ENCODE results near the gene SPO11.

SPO11 gene

DNA sequence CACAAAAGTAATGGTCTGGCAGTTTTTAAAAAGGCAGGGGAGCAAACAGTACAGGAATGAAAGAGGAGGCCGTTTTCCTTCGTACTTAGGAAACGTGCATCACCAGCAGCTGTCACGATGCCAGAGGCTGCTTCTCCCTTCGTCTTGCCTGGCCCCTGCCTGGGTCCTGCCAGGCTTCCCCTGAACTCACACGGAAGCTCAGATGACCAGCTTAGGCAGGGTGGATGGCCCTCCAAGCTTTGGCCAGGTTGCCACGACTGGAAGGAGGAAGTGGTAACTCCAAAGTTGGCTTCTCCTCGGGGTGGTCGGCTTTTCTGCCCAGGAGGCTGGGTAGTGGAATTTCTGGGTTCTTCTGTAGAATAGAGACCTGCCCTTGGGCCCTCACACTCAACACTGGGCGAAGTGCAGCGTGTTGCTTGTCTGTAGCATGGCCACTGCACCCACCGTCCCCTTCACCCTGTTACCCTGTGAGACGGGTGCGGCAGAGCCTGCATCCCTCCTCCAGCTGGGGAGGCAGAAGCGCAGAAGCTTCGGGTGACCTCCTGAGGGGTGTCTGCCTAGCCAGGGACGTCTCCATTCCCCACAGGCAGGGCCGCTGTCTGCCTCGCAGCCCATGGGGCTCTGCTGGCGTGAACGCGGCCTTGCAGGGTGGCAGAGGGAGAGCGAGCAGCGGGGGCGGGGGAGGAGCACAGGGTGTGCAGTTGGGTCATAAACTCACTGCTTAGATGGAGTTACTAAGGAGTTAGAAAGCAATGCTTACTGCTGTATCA is 43.2 kb downstream of the SPO11 start:
- H3K27ac ChIP-seq, result no peak overlapping the region
- TF ChIP-seq ZFX (IDR thresholded peaks at IDR 0.05; ENCODE audit: borderline replicate concordance), result no peak
- TF ChIP-seq, protein P1, sequence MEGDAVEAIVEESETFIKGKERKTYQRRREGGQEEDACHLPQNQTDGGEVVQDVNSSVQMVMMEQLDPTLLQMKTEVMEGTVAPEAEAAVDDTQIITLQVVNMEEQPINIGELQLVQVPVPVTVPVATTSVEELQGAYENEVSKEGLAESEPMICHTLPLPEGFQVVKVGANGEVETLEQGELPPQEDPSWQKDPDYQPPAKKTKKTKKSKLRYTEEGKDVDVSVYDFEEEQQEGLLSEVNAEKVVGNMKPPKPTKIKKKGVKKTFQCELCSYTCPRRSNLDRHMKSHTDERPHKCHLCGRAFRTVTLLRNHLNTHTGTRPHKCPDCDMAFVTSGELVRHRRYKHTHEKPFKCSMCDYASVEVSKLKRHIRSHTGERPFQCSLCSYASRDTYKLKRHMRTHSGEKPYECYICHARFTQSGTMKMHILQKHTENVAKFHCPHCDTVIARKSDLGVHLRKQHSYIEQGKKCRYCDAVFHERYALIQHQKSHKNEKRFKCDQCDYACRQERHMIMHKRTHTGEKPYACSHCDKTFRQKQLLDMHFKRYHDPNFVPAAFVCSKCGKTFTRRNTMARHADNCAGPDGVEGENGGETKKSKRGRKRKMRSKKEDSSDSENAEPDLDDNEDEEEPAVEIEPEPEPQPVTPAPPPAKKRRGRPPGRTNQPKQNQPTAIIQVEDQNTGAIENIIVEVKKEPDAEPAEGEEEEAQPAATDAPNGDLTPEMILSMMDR (IDR thresholded peaks at IDR 0.05), result no peak

DNA sequence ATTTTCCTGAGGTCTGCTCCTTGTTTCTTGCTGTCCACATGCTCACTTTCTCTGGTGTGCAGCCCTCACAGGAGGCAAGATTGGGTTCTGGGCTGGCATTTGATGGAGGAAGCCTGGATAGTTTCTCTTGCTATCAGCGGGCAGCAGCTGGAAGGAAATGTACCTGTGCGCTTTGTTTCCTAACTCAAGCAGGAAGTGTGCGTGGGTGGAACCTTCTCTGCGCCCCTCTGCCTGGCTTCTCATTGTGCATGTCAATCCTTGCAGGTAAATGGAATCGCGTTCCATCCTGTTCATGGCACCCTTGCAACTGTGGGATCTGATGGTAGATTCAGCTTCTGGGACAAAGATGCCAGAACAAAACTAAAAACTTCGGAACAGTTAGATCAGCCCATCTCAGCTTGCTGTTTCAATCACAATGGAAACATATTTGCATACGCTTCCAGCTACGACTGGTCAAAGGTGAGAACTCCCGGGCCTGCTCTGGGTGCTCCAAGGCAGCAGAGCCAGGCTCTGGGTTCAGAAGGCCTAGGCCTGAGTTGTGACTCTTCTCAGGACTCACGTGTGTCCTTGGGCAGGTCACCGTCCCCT is 44.8 kb downstream of the SPO11 start:
- H3K27ac ChIP-seq, result no peak overlapping the region
- TF ChIP-seq, protein P1 (IDR thresholded peaks at IDR 0.05), result no peak
- no peak for TF ChIP-seq ZFX (IDR thresholded peaks at IDR 0.05; ENCODE audit: borderline replicate concordance)

DNA sequence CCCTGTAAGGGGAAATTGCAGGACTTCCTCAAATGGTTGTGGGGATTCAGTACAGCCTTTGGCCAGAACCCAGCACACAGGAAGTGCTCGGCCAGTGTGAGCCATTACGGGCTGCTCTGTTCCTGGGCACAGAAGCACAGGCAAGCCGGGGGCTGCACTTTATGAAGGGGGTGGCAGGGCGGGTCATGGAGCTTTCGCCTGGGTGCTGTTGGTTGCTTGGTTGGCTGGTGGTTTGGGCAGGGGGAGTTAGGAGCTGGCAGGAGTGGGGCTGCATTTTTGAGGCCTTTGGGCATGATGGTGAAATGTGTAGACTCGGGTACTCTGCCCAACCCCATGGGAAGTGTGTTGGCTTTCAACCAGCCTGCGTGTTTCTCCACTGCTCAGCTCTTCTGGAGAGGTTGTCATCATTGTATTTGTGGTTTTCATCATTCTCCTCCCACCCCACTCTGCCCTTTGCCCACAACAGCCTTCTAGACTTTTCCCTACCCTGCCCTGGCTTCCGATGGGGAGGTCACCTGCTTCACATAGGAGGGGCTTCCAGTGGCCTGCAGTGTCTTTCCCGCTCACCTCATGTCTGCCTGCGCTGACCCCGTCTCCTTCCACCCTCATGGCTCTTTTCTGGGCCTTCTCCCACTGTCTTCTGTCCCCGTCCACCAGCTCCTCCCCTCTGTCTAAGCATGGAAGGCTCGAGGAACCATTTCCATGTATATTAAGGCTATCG is 45.5 kb downstream of the SPO11 start:
- no peak overlapping the region for H3K27ac ChIP-seq
- TF ChIP-seq ZFX (IDR thresholded peaks at IDR 0.05; ENCODE audit: borderline replicate concordance), result no peak

DNA sequence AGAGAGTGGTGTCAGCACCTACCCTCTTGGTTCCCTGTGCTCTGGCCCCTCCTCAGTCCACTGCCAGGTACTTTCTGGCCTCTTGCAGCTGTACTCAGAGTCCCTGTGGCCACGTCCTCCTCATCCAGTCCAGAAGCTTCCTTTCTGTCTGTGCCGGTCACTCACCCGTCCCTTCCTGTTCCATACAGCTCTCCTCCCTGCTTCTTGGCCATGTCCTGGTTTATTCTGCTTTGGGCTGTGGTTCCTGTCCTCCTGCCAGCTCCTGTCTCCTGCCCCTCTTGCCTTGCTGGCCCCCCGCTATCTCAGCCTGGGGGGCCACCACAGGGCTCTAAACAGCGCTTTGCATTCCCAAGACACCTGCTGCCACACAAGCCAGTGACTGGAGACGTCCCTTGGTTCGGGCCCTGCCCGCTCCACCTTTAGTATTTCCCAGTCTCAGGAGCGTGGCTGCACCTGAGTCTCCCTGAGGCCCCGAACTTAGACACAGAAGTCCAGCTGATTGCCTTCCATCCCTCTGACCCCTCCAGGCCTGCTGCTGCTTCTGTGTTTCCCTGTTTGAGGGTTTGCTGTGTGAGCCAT is 46.1 kb downstream of the SPO11 start:
- no peak overlapping the region for H3K27ac ChIP-seq
- no peak for TF ChIP-seq ZFX (IDR thresholded peaks at IDR 0.05; ENCODE audit: borderline replicate concordance)
- TF ChIP-seq, protein P1 (IDR thresholded peaks at IDR 0.05), result no peak

DNA sequence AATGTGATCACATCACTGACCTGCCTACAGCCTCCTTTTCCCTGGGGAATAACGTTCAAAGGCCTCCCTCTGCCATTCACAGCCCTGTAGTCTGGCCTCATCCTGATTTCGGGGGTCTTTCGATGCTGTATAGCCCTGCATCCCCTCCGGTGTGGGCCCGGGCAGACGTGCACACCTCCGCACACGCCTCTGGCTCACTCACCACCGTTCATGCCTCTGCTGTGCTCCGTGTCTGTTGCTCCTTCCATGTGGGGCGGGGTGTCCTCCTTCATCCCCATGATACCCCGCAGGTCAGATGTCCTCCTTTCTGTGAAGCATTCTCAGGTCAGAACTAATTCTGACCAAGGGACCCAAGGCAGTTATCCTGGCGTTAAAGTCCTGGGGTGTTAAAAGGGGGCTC is 47.7 kb downstream of the SPO11 start:
- H3K27ac ChIP-seq, result no peak overlapping the region
- no peak for TF ChIP-seq ZFX (IDR thresholded peaks at IDR 0.05; ENCODE audit: borderline replicate concordance)
- TF ChIP-seq, protein P1 (IDR thresholded peaks at IDR 0.05), result no peak

DNA sequence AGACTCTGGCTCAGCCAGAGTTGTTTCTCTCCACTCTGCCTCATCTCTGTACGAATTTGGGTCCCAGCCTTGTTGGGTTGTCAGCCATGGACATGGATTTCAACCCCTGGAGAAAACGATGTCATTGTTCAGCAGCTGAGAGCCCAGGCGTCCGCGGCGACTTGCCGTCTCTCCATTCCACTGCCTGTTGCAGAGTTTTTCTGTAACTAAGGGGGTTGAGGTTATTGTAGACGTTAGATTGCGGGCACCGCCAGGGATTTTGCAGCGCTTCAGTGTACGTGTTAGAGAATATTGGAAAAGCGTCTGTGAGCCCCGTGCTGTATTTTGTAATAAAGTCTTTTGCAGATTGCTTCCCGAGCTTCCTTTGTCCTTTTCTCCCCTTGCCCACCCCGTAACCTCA is 48.5 kb downstream of the SPO11 start:
- no peak for TF ChIP-seq ZFX (IDR thresholded peaks at IDR 0.05; ENCODE audit: borderline replicate concordance)
- TF ChIP-seq, protein P1 (IDR thresholded peaks at IDR 0.05), result no peak
- no peak overlapping the region for H3K27ac ChIP-seq

DNA sequence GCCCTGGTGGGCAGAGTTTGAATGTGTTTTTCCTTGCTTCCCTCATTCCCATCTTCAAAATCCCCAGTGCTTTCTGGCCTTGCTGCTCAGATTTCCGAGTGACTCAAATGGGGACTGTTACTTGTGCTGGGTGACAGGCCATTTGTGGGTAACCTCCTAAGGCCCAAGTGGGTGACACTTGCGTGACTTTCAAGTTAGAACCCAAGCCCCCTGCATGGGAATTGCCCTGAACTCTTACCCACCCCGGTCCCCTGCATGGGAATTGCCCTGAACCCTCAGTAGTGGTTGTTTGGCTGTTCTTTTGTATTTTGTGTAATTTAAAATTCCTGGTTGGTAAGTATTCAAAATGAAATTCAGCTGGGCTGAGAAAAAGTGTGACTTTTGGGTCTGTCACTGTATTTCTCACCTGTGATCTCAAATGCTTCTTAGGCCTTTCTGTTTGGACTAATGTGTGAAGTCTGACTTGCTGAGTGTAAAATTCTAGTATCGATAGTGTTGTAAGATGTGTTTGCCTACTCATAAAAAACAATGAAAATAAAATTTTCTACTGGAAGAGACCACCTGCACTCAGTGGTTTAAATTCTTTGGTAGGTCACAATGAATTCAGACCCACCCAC is 49.2 kb downstream of the SPO11 start:
- TF ChIP-seq ZFX (IDR thresholded peaks at IDR 0.05; ENCODE audit: borderline replicate concordance), result no peak
- TF ChIP-seq, protein P1 (IDR thresholded peaks at IDR 0.05), result no peak
- no peak overlapping the region for H3K27ac ChIP-seq

Data from 22Rv1 (cell line).